ENCODE results near the gene ZCCHC18. TPM values are rescaled to one million over a fixed set of nuclear protein-coding genes. Genes with fewer than 3 reads are reported as not detected.

Gene ZCCHC18
- polyA plus RNA-seq, 1 of the 3 experiments (the other 2 are of a cell fraction), result 7.5 TPM

GRCh38 chrX:104136241-104137019, 24.1 kb downstream of the ZCCHC18 start (continued):
- TF ChIP-seq, protein P1, sequence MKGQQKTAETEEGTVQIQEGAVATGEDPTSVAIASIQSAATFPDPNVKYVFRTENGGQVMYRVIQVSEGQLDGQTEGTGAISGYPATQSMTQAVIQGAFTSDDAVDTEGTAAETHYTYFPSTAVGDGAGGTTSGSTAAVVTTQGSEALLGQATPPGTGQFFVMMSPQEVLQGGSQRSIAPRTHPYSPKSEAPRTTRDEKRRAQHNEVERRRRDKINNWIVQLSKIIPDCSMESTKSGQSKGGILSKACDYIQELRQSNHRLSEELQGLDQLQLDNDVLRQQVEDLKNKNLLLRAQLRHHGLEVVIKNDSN (IDR thresholded peaks at IDR 0.05; ENCODE audit: borderline replicate concordance, low read depth), result no peak
- TF ChIP-seq RCOR1 (IDR thresholded peaks at IDR 0.05; ENCODE audit: low read length), result no peak
- no peak for TF ChIP-seq JUND (IDR thresholded peaks at IDR 0.05)
- peak; percentile 81 for TF ChIP-seq RAD21 (IDR thresholded peaks at IDR 0.05; ENCODE audit: low read length)
- TF ChIP-seq SMC3 (IDR thresholded peaks at IDR 0.05; ENCODE audit: low read depth, low read length), result peak; percentile 74
- no peak for TF ChIP-seq EP300 (IDR thresholded peaks at IDR 0.05; ENCODE audit: borderline replicate concordance in 1 of 2, low read depth in 1 of 2, low read length in 1 of 2)
- peak; percentile 80 for TF ChIP-seq CTCF (IDR thresholded peaks at IDR 0.05)
- no peak for TF ChIP-seq POLR2AphosphoS5 (IDR thresholded peaks at IDR 0.05; ENCODE audit: low read depth, low read length)
- TF ChIP-seq, protein P2, sequence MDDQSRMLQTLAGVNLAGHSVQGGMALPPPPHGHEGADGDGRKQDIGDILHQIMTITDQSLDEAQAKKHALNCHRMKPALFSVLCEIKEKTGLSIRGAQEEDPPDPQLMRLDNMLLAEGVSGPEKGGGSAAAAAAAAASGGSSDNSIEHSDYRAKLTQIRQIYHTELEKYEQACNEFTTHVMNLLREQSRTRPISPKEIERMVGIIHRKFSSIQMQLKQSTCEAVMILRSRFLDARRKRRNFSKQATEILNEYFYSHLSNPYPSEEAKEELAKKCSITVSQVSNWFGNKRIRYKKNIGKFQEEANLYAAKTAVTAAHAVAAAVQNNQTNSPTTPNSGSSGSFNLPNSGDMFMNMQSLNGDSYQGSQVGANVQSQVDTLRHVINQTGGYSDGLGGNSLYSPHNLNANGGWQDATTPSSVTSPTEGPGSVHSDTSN (IDR thresholded peaks at IDR 0.05), result no peak
- no peak for TF ChIP-seq TEAD4 (IDR thresholded peaks at IDR 0.05; ENCODE audit: borderline replicate concordance, insufficient read depth)
- no peak for TF ChIP-seq RFX5 (IDR thresholded peaks at IDR 0.05; ENCODE audit: low read length)
- TF ChIP-seq USF2 (IDR thresholded peaks at IDR 0.05; ENCODE audit: borderline replicate concordance, low read depth, low read length), result no peak
- TF ChIP-seq, protein P3, sequence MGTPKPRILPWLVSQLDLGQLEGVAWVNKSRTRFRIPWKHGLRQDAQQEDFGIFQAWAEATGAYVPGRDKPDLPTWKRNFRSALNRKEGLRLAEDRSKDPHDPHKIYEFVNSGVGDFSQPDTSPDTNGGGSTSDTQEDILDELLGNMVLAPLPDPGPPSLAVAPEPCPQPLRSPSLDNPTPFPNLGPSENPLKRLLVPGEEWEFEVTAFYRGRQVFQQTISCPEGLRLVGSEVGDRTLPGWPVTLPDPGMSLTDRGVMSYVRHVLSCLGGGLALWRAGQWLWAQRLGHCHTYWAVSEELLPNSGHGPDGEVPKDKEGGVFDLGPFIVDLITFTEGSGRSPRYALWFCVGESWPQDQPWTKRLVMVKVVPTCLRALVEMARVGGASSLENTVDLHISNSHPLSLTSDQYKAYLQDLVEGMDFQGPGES (IDR thresholded peaks at IDR 0.05; ENCODE audit: low read depth, low read length), result no peak
- TF ChIP-seq, protein P4, sequence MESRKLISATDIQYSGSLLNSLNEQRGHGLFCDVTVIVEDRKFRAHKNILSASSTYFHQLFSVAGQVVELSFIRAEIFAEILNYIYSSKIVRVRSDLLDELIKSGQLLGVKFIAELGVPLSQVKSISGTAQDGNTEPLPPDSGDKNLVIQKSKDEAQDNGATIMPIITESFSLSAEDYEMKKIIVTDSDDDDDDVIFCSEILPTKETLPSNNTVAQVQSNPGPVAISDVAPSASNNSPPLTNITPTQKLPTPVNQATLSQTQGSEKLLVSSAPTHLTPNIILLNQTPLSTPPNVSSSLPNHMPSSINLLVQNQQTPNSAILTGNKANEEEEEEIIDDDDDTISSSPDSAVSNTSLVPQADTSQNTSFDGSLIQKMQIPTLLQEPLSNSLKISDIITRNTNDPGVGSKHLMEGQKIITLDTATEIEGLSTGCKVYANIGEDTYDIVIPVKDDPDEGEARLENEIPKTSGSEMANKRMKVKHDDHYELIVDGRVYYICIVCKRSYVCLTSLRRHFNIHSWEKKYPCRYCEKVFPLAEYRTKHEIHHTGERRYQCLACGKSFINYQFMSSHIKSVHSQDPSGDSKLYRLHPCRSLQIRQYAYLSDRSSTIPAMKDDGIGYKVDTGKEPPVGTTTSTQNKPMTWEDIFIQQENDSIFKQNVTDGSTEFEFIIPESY (IDR thresholded peaks at IDR 0.05; ENCODE audit: borderline replicate concordance, low read depth), result no peak
- TF ChIP-seq EZH2phosphoT487 (IDR thresholded peaks at IDR 0.05; ENCODE audit: borderline replicate concordance, low read depth), result no peak
- TF ChIP-seq YY1 (IDR thresholded peaks at IDR 0.05; ENCODE audit: low read depth), result peak; percentile 26; the same call in 1 of the 2 replicates
- no peak for TF ChIP-seq MEF2A (IDR thresholded peaks at IDR 0.05; ENCODE audit: borderline replicate concordance, low read depth)
- TF ChIP-seq ELF1 (IDR thresholded peaks at IDR 0.05), result no peak
- no peak for TF ChIP-seq REST (IDR thresholded peaks at IDR 0.05; ENCODE audit: low read depth, low read length)
- TF ChIP-seq FOXJ3 (CRISPR knock-in tag; IDR thresholded peaks at IDR 0.05), result no peak
